Fibroblast of pulmonary artery (primary cell): ENCODE measurements around the gene TERT.

ENCODE experiments used
- DNase-seq: peaks from one replicate; pipeline ENCODE4 v3.0.0-alpha.2; 2010; ENCODE audit warnings: low read depth
- H3K4me3 ChIP-seq: replicated peaks from 2 replicates; pipeline ENCODE4 v1.5.1; 2011; ENCODE audit warnings: low read depth, mild to moderate bottlenecking, control low read depth, low read length, moderate library complexity
- CTCF ChIP-seq: IDR thresholded peaks from 2 replicates; pipeline ENCODE4 v1.5.1; 2011; ENCODE audit warnings: mild to moderate bottlenecking, control low read depth, low read length, inconsistent platforms; ENCODE audit errors: missing control alignments

The TERT gene

GRCh38 chr5:1222621-1223277, 72.1 kb downstream of the TERT start:
- no peak overlapping the region for H3K4me3 ChIP-seq
- TF ChIP-seq CTCF: no peak
- no peak for DNase-seq

GRCh38 chr5:1222147-1222546, 72.7 kb downstream of the TERT start:
- no peak overlapping the region for H3K4me3 ChIP-seq
- no peak for DNase-seq
- no peak for TF ChIP-seq CTCF

- TF ChIP-seq CTCF: no peak
- no peak for DNase-seq
- no peak overlapping the region for H3K4me3 ChIP-seq
These were observed 73.1 kb downstream of the TERT start for GRCh38 chr5:1221721-1222120.

DNA sequence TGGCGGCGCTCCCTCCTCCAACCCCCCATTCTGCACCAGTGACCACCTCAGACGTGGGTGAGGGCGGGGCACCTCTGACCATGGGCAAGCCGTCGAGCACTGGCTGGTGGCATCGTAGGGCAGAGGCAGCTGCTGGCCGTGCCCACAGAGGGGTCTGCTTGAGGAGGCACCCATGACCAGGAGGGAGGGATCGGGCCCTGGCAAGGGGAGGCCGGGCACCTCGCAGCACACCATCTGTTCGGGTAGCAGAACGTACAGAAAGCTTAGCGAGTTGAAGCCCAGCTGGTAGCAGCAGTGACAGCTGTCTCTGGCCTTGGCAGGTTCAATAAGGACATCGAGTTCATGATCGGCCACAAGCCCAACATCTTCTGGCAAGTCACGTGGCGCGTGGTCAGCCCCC, 74.0 kb downstream of the TERT start:
- no peak for DNase-seq
- no peak overlapping the region for H3K4me3 ChIP-seq
- TF ChIP-seq CTCF: no peak

DNA sequence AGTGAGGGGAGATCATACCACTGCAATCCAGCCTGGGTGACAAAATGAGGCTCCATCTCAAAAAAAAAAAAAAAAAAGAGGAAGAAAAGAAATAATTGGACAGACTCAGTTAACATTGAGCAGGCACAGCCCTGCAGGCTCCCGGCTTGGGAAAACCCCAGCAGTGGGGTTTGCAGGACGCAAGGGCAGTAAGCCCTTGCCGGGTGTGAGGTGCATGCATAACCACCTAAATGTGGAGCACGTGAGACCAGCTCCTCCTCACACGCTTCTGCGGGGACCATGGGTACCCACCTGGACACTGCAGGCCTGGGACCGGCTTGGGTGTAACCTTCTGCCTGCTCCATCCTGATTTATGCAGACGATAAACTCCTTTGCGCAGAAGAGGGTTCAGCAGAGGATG, 74.5 kb downstream of the TERT start:
- H3K4me3 ChIP-seq: no peak overlapping the region
- DNase-seq: no peak
- TF ChIP-seq CTCF: no peak

- DNase-seq: no peak
- H3K4me3 ChIP-seq: no peak overlapping the region
- no peak for TF ChIP-seq CTCF
These were observed 75.1 kb downstream of the TERT start for GRCh38 chr5:1219768-1220100.

DNA sequence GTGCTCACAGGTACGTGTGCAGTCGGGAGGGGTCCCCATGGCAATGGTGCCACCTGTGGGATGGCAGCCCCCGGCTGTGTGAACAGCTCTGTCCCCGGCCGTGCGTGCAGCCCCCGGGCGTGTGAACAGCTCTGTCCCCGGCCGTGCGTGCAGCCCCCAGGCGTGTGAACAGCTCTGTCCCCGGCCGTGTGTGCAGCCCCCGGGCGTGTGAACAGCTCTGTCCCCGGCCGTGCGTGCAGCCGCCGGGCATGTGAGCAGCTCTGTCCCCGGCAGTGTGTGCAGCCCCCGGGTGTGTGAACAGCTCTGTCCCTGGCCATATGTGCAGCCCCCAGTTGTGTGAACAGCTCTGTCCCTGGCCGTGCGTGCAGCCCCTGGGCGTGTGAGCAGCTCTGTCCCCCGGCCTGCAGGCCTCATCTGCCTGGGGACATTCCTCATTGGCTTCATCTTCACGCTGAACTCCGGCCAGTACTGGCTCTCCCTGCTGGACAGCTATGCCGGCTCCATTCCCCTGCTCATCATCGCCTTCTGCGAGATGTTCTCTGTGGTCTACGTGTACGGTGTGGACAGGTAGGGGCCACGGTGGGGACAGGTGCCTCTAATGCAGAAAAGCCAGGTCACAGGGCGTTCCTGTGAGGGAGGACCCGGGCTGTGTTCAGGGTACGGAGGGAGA, 75.6 kb downstream of the TERT start:
- no peak for TF ChIP-seq CTCF
- DNase-seq: no peak
- no peak overlapping the region for H3K4me3 ChIP-seq
